ENCODE measurements around the gene SRR.

Gene SRR

DNA sequence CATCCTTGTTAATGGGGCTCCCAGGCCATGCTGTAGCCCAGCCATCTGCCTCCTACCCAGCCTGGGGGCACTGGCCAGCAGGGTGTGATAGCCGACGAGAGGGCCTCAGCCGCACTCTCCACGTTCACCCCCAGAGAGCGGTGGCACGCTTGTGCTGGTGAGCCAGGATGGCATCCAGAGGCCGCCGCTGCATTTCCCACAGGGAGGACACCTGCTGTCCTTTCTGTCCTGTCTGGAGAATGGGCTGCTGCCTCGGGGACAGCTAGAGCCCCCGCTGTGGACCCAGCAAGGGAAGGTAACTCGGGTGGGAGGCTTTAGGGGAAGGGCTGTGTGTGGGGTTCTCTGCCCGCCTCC lies 61.0 kb downstream of the SRR start:
- TF ChIP-seq, protein P1, sequence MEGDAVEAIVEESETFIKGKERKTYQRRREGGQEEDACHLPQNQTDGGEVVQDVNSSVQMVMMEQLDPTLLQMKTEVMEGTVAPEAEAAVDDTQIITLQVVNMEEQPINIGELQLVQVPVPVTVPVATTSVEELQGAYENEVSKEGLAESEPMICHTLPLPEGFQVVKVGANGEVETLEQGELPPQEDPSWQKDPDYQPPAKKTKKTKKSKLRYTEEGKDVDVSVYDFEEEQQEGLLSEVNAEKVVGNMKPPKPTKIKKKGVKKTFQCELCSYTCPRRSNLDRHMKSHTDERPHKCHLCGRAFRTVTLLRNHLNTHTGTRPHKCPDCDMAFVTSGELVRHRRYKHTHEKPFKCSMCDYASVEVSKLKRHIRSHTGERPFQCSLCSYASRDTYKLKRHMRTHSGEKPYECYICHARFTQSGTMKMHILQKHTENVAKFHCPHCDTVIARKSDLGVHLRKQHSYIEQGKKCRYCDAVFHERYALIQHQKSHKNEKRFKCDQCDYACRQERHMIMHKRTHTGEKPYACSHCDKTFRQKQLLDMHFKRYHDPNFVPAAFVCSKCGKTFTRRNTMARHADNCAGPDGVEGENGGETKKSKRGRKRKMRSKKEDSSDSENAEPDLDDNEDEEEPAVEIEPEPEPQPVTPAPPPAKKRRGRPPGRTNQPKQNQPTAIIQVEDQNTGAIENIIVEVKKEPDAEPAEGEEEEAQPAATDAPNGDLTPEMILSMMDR (IDR thresholded peaks at IDR 0.05) = no peak

DNA sequence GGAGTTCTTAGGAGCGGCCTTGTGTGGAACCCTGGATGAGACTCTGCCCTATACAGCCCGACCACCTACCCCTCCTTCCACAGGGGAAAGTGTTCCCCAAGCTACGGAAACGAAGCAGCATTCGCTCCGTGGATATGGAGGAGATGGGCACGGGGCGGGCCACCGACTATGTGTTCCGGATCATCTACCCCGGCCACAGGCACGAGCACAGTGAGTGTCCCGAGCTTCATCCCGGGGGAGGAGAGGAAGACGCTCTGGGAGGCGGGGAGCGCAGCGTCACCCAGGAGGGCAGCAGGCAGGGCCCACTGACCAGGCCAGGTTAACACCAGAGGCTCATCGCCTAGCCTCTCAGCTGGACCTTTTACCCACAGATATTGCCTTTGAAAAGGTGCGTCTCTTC lies 61.4 kb downstream of the SRR start:
- TF ChIP-seq, protein P1 (IDR thresholded peaks at IDR 0.05) = no peak

DNA sequence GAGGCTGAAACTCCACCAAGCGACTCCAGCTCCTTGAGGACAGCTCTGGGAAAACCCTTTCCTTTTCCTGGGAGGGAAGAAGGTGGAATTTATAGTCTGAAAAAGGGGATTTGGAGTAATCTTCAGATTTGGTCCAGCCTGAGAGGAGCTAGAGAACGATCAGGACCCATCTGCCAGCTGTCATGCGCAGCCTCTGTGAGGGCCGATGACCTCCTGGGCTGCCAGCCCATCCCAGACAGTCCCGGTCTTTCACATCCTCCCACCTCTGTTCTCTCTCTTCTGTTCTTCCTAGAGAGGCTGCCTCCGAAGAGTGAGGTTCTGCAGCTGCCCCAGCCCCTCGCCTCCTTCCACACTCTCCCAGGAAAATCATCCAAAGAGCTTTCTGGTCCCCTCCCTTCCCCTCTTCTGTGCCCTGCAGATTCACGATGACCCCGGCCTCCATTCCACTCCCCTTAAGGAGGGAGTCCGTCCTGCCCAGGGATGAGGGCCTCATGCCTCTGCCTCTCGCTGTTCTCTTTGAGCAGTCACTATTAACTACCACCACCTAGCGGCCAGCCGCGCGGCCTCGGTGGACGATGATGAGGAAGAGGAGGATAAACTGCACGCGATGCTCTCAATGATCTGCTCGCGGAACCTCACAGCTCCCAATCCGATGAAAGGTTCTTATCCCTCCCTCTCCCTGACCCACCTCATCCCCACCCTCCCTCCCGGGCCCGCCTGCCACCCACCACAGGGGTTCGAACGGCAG lies 63.2 kb downstream of the SRR start:
- TF ChIP-seq, protein P1 (IDR thresholded peaks at IDR 0.05) = peak; percentile 17; the same call in 1 of the 2 replicates

GRCh38 chr17:2368359-2368758 lies 64.6 kb downstream of the SRR start:
- TF ChIP-seq, protein P1 (IDR thresholded peaks at IDR 0.05) = no peak

GRCh38 chr17:2369039-2369438 lies 65.3 kb downstream of the SRR start:
- TF ChIP-seq, protein P1 (IDR thresholded peaks at IDR 0.05) = no peak

- TF ChIP-seq, protein P1 (IDR thresholded peaks at IDR 0.05) = no peak
Measured at GRCh38 chr17:2369551-2370210, 65.9 kb downstream of the SRR start.

- TF ChIP-seq, protein P1 (IDR thresholded peaks at IDR 0.05) = no peak
Measured at GRCh38 chr17:2370211-2370589, 66.5 kb downstream of the SRR start.
